DOHH2 (cell line): ENCODE results near the gene MSL2.

Experiments used
- H3F3A ChIP-seq: fragments of 200-600 bp; sonication (generic), shearing (Covaris generic); 2 replicates; pipeline ENCODE4 v1.6.0; 2016; ENCODE audit warnings: antibody characterized with exemption, mild to moderate bottlenecking; ENCODE audit not compliant: control insufficient read depth, insufficient read depth
- H3K27ac ChIP-seq: fragments of 200-600 bp; sonication (generic); 2 replicates; pipeline ENCODE4 v1.5.1; 2014; ENCODE audit warnings: low read depth, mild to moderate bottlenecking, low read length, moderate library complexity
- H3K27me3 ChIP-seq: fragments of 200-600 bp; sonication (generic); 2 replicates; pipeline ENCODE4 v1.6.1; 2014; ENCODE audit warnings: mild to moderate bottlenecking, low read length, mixed read lengths; ENCODE audit not compliant: control insufficient read depth
- H3K36me3 ChIP-seq: fragments of 200-600 bp; sonication (generic); 2 replicates; pipeline ENCODE4 v1.6.1; 2014; ENCODE audit warnings: mild to moderate bottlenecking, low read length, moderate library complexity, mixed read lengths; ENCODE audit not compliant: control insufficient read depth
- H3K4me1 ChIP-seq: fragments of 200-600 bp; sonication (generic); 2 replicates; pipeline ENCODE4 v1.6.1; 2014; ENCODE audit warnings: mild to moderate bottlenecking, low read length, mixed read lengths; ENCODE audit not compliant: control insufficient read depth
- H3K4me2 ChIP-seq: fragments of 200-600 bp; sonication (generic); 2 replicates; pipeline ENCODE4 v1.6.0; 2014; ENCODE audit warnings: mild to moderate bottlenecking, low read length, moderate library complexity
- H3K4me3 ChIP-seq: fragments of 200-600 bp; sonication (generic); 2 replicates; pipeline ENCODE4 v1.5.1; 2014; ENCODE audit warnings: mild to moderate bottlenecking, low read length, mixed read lengths
- H3K79me2 ChIP-seq: fragments of 200-600 bp; sonication (generic); 2 replicates; pipeline ENCODE4 v1.6.1; 2014; ENCODE audit warnings: mild to moderate bottlenecking, low read length, mixed read lengths; ENCODE audit not compliant: control insufficient read depth
- H3K9me2 ChIP-seq: fragments of 200-600 bp; sonication (generic); replicated peaks from 2 replicates; pipeline ENCODE4 v1.6.1; 2014; ENCODE audit warnings: mild to moderate bottlenecking, low read length, mixed read lengths; ENCODE audit not compliant: control insufficient read depth
- H3K9me3 ChIP-seq: fragments of 200-600 bp; sonication (generic); 2 replicates; pipeline ENCODE4 v1.6.1; 2014; ENCODE audit warnings: antibody characterized with exemption, low read length, mixed read lengths; ENCODE audit not compliant: control insufficient read depth, insufficient read depth
- H4K20me1 ChIP-seq: fragments of 200-600 bp; sonication (generic); 2 replicates; pipeline ENCODE4 v1.6.0; 2014; ENCODE audit warnings: low read depth, mild to moderate bottlenecking, antibody characterized with exemption, low read length, moderate library complexity; ENCODE audit not compliant: control insufficient read depth, insufficient read depth
- CTCF ChIP-seq: fragments of 200-600 bp; sonication (generic); IDR thresholded peaks from one replicate; pipeline ENCODE4 v1.5.1; 2014; ENCODE audit warnings: antibody characterized with exemption, mild to moderate bottlenecking, low read depth, low read length; ENCODE audit not compliant: poor library complexity, severe bottlenecking
- EZH2phosphoT487 ChIP-seq: fragments of 200-600 bp; sonication (generic); IDR thresholded peaks from 2 replicates; pipeline ENCODE4 v1.6.1; 2017; ENCODE audit warnings: borderline replicate concordance, mild to moderate bottlenecking, antibody characterized with exemption, low read length, moderate library complexity, mixed read lengths

The MSL2 gene

GRCh38 chr3:136162322-136162721, 33.8 kb downstream of the MSL2 start:
- no peaks in the 10 kb centered on the region for H3F3A ChIP-seq
- peaks cover 22% of the 10 kb centered on the region for H3K4me1 ChIP-seq
- no peak overlapping the region for H3K4me2 ChIP-seq
- no peaks in the 10 kb centered on the region for H3K9me3 ChIP-seq
- peaks cover 99% of the 10 kb centered on the region for H3K79me2 ChIP-seq
- no peaks in the 10 kb centered on the region; the same call in 1 of the 2 replicates for H3K36me3 ChIP-seq
- H3K27me3 ChIP-seq: no peaks in the 10 kb centered on the region
- no peak overlapping the region for H3K4me3 ChIP-seq
- H3K27ac ChIP-seq: no peak overlapping the region
- no peaks in the 10 kb centered on the region for H3K9me2 ChIP-seq
- TF ChIP-seq EZH2phosphoT487 (no peak), CTCF (no peak)
- peaks cover 33% of the 10 kb centered on the region for H4K20me1 ChIP-seq

- Histone ChIP-seq H3F3A (no peaks in the 10 kb centered on the region), H3K27ac (no peak overlapping the region), H3K27me3 (no peaks in the 10 kb centered on the region), H3K79me2 (peaks cover 99% of the 10 kb centered on the region), H4K20me1 (peaks cover 30% of the 10 kb centered on the region), H3K36me3 (no peaks in the 10 kb centered on the region; the same call in 1 of the 2 replicates), H3K4me1 (peaks cover 17% of the 10 kb centered on the region), H3K4me3 (no peak overlapping the region), H3K4me2 (no peak overlapping the region), H3K9me2 (no peaks in the 10 kb centered on the region), H3K9me3 (no peaks in the 10 kb centered on the region)
- TF ChIP-seq EZH2phosphoT487: no peak
- no peak for TF ChIP-seq CTCF
Observed at GRCh38 chr3:136161516-136161915, 34.6 kb downstream of the MSL2 start.

- Histone ChIP-seq H3K27ac (no peak overlapping the region), H4K20me1 (peaks cover 60% of the 10 kb centered on the region)
Observed at GRCh38 chr3:136152963-136153362, 43.2 kb downstream of the MSL2 start.

More at GRCh38 chr3:136152963-136153362, 43.2 kb downstream of the MSL2 start:
- H3K27me3 ChIP-seq: no peaks in the 10 kb centered on the region
- H3K9me2 ChIP-seq: no peaks in the 10 kb centered on the region
- H3K4me2 ChIP-seq: no peak overlapping the region
- H3K79me2 ChIP-seq: peaks cover 98% of the 10 kb centered on the region
- peaks cover 50% of the 10 kb centered on the region for H3K36me3 ChIP-seq
- H3K4me1 ChIP-seq: no peaks in the 10 kb centered on the region
- H3K4me3 ChIP-seq: no peak overlapping the region
- no peaks in the 10 kb centered on the region for H3K9me3 ChIP-seq
- no peak for TF ChIP-seq EZH2phosphoT487
- no peak for TF ChIP-seq CTCF
- H3F3A ChIP-seq: peaks cover 3% of the 10 kb centered on the region; the same call in 1 of the 2 replicates
